Gastroesophageal sphincter (tissue), 3 donors: ENCODE results near the gene COL5A1.

ENCODE experiments used
- CTCF ChIP-seq, 4 experiments: fragments of 200-600 bp in 2 of 4; fragments of 450-650 bp in 2 of 4; sonication (generic) in 1 of 4; IDR thresholded peaks; one replicate each; pipeline ENCODE4 v1.5.1; 2017 to 2019; ENCODE audit warnings: antibody characterized with exemption in 4 of 4, mild to moderate bottlenecking in 2 of 4, moderate library complexity in 2 of 4
- EP300 ChIP-seq: sonication (generic); formaldehyde crosslinking; IDR thresholded peaks from one replicate; pipeline ENCODE4 v1.6.1; 2017; ENCODE audit warnings: antibody characterized with exemption, mild to moderate bottlenecking
- POLR2AphosphoS5 ChIP-seq: sonication (generic); formaldehyde crosslinking; IDR thresholded peaks from one replicate; pipeline ENCODE4 v1.6.1; 2017; ENCODE audit warnings: antibody characterized with exemption

GRCh38 chr9:134604834-134605233, 36.8 kb upstream of the COL5A1 start:
- no peak for TF ChIP-seq CTCF (IDR thresholded peaks at IDR 0.05)
- TF ChIP-seq EP300 = no peak
- no peak for TF ChIP-seq POLR2AphosphoS5
